ENCODE data around the gene AWAT2. TPM values are rescaled to one million over a fixed set of nuclear protein-coding genes. Genes with fewer than 3 reads are reported as not detected.

The AWAT2 gene
- total RNA-seq, 2 experiments from 2014 or later: not detected

DNA sequence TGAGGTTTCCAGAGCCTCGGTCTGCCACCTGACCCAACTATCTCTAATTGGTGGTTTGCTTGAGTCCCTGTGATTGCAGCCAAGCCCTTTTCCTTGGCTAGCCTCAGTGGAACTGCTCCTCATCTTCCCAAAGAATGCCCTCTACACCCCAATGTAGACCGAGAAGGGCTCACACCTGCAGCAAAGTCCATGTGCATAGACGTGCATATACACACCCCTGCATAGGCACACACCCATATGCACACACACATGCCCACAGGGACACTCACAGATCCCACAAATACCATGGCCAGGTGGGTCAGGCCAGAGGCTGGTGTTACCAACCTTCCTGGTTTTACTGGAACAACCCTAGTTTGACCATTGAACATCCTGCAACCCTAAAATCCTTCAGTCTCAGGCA lies 332 bp downstream of the AWAT2 start:
- Histone ChIP-seq H3K4me1 (ENCODE audit: insufficient read depth, low read length) (no peaks in the 10 kb centered on the region), H3K27ac (ENCODE audit: low read depth in 1 of 2, low read length in 2 of 2) (no peak overlapping the region), H3K36me3 (ENCODE audit: insufficient read depth, low read length) (no peaks in the 10 kb centered on the region), H3K27me3 (ENCODE audit: control insufficient read depth in 1 of 2, insufficient read depth in 2 of 2, low read length in 2 of 2) (no peaks in the 10 kb centered on the region), H3K4me3 (ENCODE audit: low read length) (no peak overlapping the region), H3K9me3 (ENCODE audit: control insufficient read depth in 1 of 2, insufficient read depth in 1 of 2, low read length in 2 of 2) (no peaks in the 10 kb centered on the region)
- POLR2A ChIA-PET: no interaction called here
- ATAC-seq (ENCODE audit: poor library complexity) (no peak), DNase-seq (no peak)
- CTCF ChIA-PET: no interaction called here
- TF ChIP-seq, protein P1, sequence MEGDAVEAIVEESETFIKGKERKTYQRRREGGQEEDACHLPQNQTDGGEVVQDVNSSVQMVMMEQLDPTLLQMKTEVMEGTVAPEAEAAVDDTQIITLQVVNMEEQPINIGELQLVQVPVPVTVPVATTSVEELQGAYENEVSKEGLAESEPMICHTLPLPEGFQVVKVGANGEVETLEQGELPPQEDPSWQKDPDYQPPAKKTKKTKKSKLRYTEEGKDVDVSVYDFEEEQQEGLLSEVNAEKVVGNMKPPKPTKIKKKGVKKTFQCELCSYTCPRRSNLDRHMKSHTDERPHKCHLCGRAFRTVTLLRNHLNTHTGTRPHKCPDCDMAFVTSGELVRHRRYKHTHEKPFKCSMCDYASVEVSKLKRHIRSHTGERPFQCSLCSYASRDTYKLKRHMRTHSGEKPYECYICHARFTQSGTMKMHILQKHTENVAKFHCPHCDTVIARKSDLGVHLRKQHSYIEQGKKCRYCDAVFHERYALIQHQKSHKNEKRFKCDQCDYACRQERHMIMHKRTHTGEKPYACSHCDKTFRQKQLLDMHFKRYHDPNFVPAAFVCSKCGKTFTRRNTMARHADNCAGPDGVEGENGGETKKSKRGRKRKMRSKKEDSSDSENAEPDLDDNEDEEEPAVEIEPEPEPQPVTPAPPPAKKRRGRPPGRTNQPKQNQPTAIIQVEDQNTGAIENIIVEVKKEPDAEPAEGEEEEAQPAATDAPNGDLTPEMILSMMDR (IDR thresholded peaks at IDR 0.05): no peak
- H3K4me3 Mint-ChIP-seq: no peak overlapping the region
- H3K36me3 Mint-ChIP-seq (ENCODE audit: low read depth): no peaks in the 10 kb centered on the region
- H3K4me1 Mint-ChIP-seq (ENCODE audit: low read depth): no peaks in the 10 kb centered on the region
- H3K27ac Mint-ChIP-seq: no peak overlapping the region
- H3K27me3 Mint-ChIP-seq: peaks cover 9% of the 10 kb centered on the region
- no peaks in the 10 kb centered on the region for H3K9me3 Mint-ChIP-seq
- intact Hi-C loops (cut with DNase I, micrococcal nuclease): no loop called here

DNA sequence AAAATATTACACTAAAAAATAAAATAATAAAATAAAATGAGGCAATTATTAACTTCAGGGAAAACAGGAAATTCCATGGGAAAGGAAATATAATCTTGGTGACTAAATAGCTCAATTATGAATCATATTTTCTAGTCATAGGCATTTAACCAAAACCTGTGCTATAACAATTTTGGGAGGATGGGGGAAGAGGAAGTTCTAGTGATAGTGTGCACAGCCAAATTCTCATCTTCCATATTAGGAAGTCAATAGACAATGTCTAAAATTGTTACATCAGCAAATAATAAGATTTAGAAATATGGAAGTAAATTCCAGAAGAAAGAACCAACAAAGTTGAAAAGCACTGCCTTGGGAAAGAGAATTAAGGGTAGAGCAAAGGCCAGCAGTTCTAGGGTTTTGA lies 2.8 kb downstream of the AWAT2 start:
- no peaks in the 10 kb centered on the region for H3K36me3 Mint-ChIP-seq (ENCODE audit: low read depth)
- Histone ChIP-seq H3K27me3 (ENCODE audit: control insufficient read depth in 1 of 2, insufficient read depth in 2 of 2, low read length in 2 of 2) (no peaks in the 10 kb centered on the region), H3K27ac (ENCODE audit: low read depth in 1 of 2, low read length in 2 of 2) (no peak overlapping the region), H3K4me1 (ENCODE audit: insufficient read depth, low read length) (no peaks in the 10 kb centered on the region), H3K36me3 (ENCODE audit: insufficient read depth, low read length) (no peaks in the 10 kb centered on the region), H3K9me3 (ENCODE audit: control insufficient read depth in 1 of 2, insufficient read depth in 1 of 2, low read length in 2 of 2) (no peaks in the 10 kb centered on the region), H3K4me3 (ENCODE audit: low read length) (no peak overlapping the region)
- POLR2A ChIA-PET: no interaction called here
- TF ChIP-seq, protein P1 (IDR thresholded peaks at IDR 0.05): no peak
- no peak overlapping the region for H3K4me3 Mint-ChIP-seq
- ATAC-seq (ENCODE audit: poor library complexity): no peak
- no peak for DNase-seq
- H3K9me3 Mint-ChIP-seq: no peaks in the 10 kb centered on the region
- H3K27ac Mint-ChIP-seq: no peak overlapping the region
- no peaks in the 10 kb centered on the region for H3K4me1 Mint-ChIP-seq (ENCODE audit: low read depth)
- H3K27me3 Mint-ChIP-seq: peaks cover 3% of the 10 kb centered on the region
- intact Hi-C loops (cut with DNase I, micrococcal nuclease): no loop called here
- CTCF ChIA-PET: no interaction called here

DNA sequence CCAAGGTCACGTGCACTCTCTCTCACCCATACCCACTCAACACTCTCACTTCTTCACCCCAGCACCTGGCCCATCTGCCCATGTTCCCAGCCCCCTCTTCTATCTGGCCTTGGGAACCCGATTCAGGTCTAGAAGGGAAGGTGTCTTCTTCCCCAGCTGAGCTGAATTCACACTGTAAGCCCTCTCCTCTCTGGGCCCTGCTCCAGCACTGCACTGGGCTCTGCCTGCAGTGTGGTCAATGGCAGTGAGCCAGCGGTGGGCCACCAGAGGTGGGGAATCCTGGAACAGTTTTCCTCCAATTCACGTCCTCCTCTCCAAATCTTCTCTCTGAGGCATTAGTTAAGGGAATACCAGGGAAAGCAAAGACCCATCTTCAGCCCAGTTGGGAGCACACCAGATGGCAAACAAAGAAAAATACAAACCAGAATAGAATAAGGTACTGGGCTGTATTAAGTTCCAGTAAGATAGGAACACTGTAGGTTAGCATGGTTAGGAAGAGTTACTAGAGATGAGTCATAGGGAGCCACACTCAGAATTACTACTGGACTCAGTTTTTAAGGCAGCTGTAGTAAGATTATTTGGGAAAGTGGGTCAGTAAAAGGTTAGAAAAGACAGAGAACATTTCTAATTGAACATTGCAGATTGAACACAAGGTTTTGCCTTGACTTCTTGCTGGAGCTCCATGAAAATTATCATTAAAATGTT lies 5.0 kb downstream of the AWAT2 start:
- ChIA-PET CTCF (no interaction called here), POLR2A (no interaction called here)
- Histone ChIP-seq H3K9me3 (ENCODE audit: control insufficient read depth in 1 of 2, insufficient read depth in 1 of 2, low read length in 2 of 2) (no peaks in the 10 kb centered on the region), H3K27me3 (ENCODE audit: control insufficient read depth in 1 of 2, insufficient read depth in 2 of 2, low read length in 2 of 2) (no peaks in the 10 kb centered on the region), H3K27ac (ENCODE audit: low read depth in 1 of 2, low read length in 2 of 2) (no peak overlapping the region), H3K36me3 (ENCODE audit: insufficient read depth, low read length) (no peaks in the 10 kb centered on the region), H3K4me1 (ENCODE audit: insufficient read depth, low read length) (no peaks in the 10 kb centered on the region), H3K4me3 (ENCODE audit: low read length) (no peak overlapping the region)
- Mint-ChIP-seq H3K36me3 (ENCODE audit: low read depth) (no peaks in the 10 kb centered on the region), H3K9me3 (no peaks in the 10 kb centered on the region), H3K27ac (no peak overlapping the region), H3K27me3 (no peaks in the 10 kb centered on the region), H3K4me3 (no peak overlapping the region), H3K4me1 (ENCODE audit: low read depth) (no peaks in the 10 kb centered on the region)
- DNase-seq: no peak
- TF ChIP-seq, protein P1 (IDR thresholded peaks at IDR 0.05): no peak
- intact Hi-C loops (cut with DNase I, micrococcal nuclease): no loop called here
- ATAC-seq (ENCODE audit: poor library complexity): no peak
